GM23338 (cell line): ENCODE measurements around the gene ANKS1B. TPM values are rescaled to one million over a fixed set of nuclear protein-coding genes. Genes with fewer than 3 reads are reported as not detected.

ENCODE experiments used
- ATAC-seq: fragments of 200-7000 bp; cut with Tn5 transposase; 3 replicates; pipeline ENCODE4 v1.9.1; 2020
- DNase-seq: peaks from one replicate; pipeline ENCODE4 v3.0.0-alpha.2; 2015; ENCODE audit warnings: low spot score
- H2AFZ ChIP-seq: fragments of 200-600 bp; sonication (generic); 2 replicates; pipeline ENCODE4 v1.8.0; 2016; ENCODE audit warnings: antibody characterized with exemption, mild to moderate bottlenecking, moderate library complexity
- H3F3A ChIP-seq: fragments of 200-600 bp; sonication (generic); replicated peaks from 2 replicates; pipeline ENCODE4 v1.8.0; 2017; ENCODE audit warnings: antibody characterized with exemption, mixed run types, low read depth
- H3K27ac ChIP-seq: fragments of 200-600 bp; sonication (generic); 2 replicates; pipeline ENCODE4 v1.6.1; 2016; ENCODE audit warnings: low read depth
- H3K27me3 ChIP-seq: fragments of 200-600 bp; sonication (generic); 2 replicates; pipeline ENCODE4 v1.8.0; 2016; ENCODE audit warnings: mild to moderate bottlenecking, mixed run types, moderate library complexity; ENCODE audit not compliant: insufficient read depth
- H3K36me3 ChIP-seq: fragments of 200-600 bp; sonication (generic); 2 replicates; pipeline ENCODE4 v1.8.0; 2016; ENCODE audit warnings: mild to moderate bottlenecking; ENCODE audit not compliant: insufficient read depth
- H3K4me1 ChIP-seq: fragments of 200-600 bp; sonication (generic); 2 replicates; pipeline ENCODE4 v1.8.0; 2016; ENCODE audit warnings: mild to moderate bottlenecking, moderate library complexity; ENCODE audit not compliant: insufficient read depth
- H3K4me2 ChIP-seq: fragments of 200-600 bp; sonication (generic); 2 replicates; pipeline ENCODE4 v1.7.1; 2017; ENCODE audit warnings: mixed run types
- H3K4me3 ChIP-seq: fragments of 200-600 bp; sonication (generic); 2 replicates; pipeline ENCODE4 v1.6.1; 2016; ENCODE audit warnings: mixed run types
- H3K79me2 ChIP-seq: fragments of 200-600 bp; sonication (generic); replicated peaks from 2 replicates; pipeline ENCODE4 v1.8.0; 2017; ENCODE audit warnings: mild to moderate bottlenecking; ENCODE audit not compliant: insufficient read depth
- H3K9me2 ChIP-seq: fragments of 200-600 bp; sonication (generic); 2 replicates; pipeline ENCODE4 v1.8.0; 2017; ENCODE audit not compliant: insufficient read depth
- H4K20me1 ChIP-seq: fragments of 200-600 bp; sonication (generic); replicated peaks from 2 replicates; pipeline ENCODE4 v1.8.0; 2017; ENCODE audit warnings: mild to moderate bottlenecking; ENCODE audit not compliant: insufficient read depth
- H3K27ac Mint-ChIP-seq: 2 replicates; pipeline ENCODE4 v1.8.0; 2020; ENCODE audit warnings: inconsistent platforms, mild to moderate bottlenecking, moderate library complexity, mixed read lengths
- H3K27me3 Mint-ChIP-seq: 3 replicates; pipeline ENCODE4 v1.8.0; 2022; ENCODE audit warnings: low read depth, mild to moderate bottlenecking, moderate library complexity, mixed read lengths, inconsistent platforms; ENCODE audit not compliant: insufficient read depth, poor library complexity
- H3K36me3 Mint-ChIP-seq: 3 replicates; pipeline ENCODE4 v1.8.0; 2021; ENCODE audit warnings: low read depth, mild to moderate bottlenecking, inconsistent platforms, moderate library complexity, mixed read lengths
- H3K4me1 Mint-ChIP-seq: 3 replicates; pipeline ENCODE4 v1.8.0; 2020; ENCODE audit warnings: mild to moderate bottlenecking, inconsistent platforms, mixed read lengths
- H3K4me3 Mint-ChIP-seq: 3 replicates; pipeline ENCODE4 v1.8.0; 2021; ENCODE audit warnings: moderate library complexity, mild to moderate bottlenecking, inconsistent platforms, mixed read lengths
- H3K9me3 Mint-ChIP-seq: 3 replicates; pipeline ENCODE4 v1.8.0; 2020; ENCODE audit warnings: moderate library complexity, mild to moderate bottlenecking, inconsistent platforms, mixed read lengths
- CREB1 ChIP-seq: fragments of 250-450 bp; sonication (Bioruptor Pico); IDR thresholded peaks from 2 replicates; pipeline ENCODE4 v1.5.0; 2020; ENCODE audit warnings: low read depth, mild to moderate bottlenecking, moderate library complexity
- EZH2 ChIP-seq: fragments of 200-600 bp; sonication (generic); IDR thresholded peaks from one replicate; pipeline ENCODE4 v1.8.0; 2017; ENCODE audit warnings: antibody characterized with exemption, mild to moderate bottlenecking, low read depth; ENCODE audit not compliant: unreplicated experiment
- REST ChIP-seq: IDR thresholded peaks from one replicate; pipeline ENCODE4 v1.6.1; 2018; ENCODE audit warnings: antibody characterized with exemption; ENCODE audit not compliant: unreplicated experiment
- ZNF114 ChIP-seq: fragments of 250-450 bp; sonication (Bioruptor Pico); IDR thresholded peaks from 2 replicates; pipeline ENCODE4 v1.5.0; 2020; ENCODE audit warnings: mild to moderate bottlenecking, moderate library complexity
- ZNF462 ChIP-seq: fragments of 250-450 bp; sonication (Bioruptor Pico); IDR thresholded peaks from 2 replicates; pipeline ENCODE4 v1.5.0; 2020; ENCODE audit warnings: mild to moderate bottlenecking, moderate library complexity
- polyA plus RNA-seq: library from polyadenylated mRNA; unstranded; fragments of >200 nt; fragmentation: Nextera tagmentation; extraction: Ambion mirVana; gene quantifications from 2 replicates; pipeline ENCODE4 v1.2.1, GENCODE V29; 2016
- total RNA-seq: library from RNA; depleted of rRNA; stranded (reverse); fragments of >200 nt; shearing (Covaris generic); gene quantifications from 2 replicates; pipeline ENCODE4 v1.2.3, GENCODE V29; 2014

The ANKS1B gene
- total and polyA plus RNA-seq, 2 experiments from 2014 or later = 4.3 to 5.8 TPM

- Mint-ChIP-seq H3K9me3 (0 out of 3 replicates have a peak, but pooled peaks cover 2% of the 10 kb centered on the region), H3K4me3 (no peak overlapping the region), H3K36me3 (no peaks in the 10 kb centered on the region), H3K4me1 (no peaks in the 10 kb centered on the region), H3K27ac (no peak overlapping the region), H3K27me3 (no peaks in the 10 kb centered on the region)
- Histone ChIP-seq H3K4me1 (no peaks in the 10 kb centered on the region), H4K20me1 (no peaks in the 10 kb centered on the region), H3F3A (no peaks in the 10 kb centered on the region), H3K27me3 (no peaks in the 10 kb centered on the region), H3K79me2 (no peaks in the 10 kb centered on the region), H2AFZ (no peak overlapping the region), H3K27ac (no peak overlapping the region), H3K9me2 (no peaks in the 10 kb centered on the region), H3K4me2 (no peak overlapping the region), H3K4me3 (no peak overlapping the region), H3K36me3 (no peaks in the 10 kb centered on the region)
- no peak for TF ChIP-seq ZNF114
- DNase-seq (no peak), ATAC-seq (no peak)
Measured at GRCh38 chr12:99875081-99875480, 109.7 kb downstream of the ANKS1B start.

- H3K27me3 ChIP-seq = no peaks in the 10 kb centered on the region
- no peak for ATAC-seq
- no peaks in the 10 kb centered on the region for H3K9me2 ChIP-seq
- Mint-ChIP-seq H3K4me1 (no peaks in the 10 kb centered on the region), H3K27ac (no peak overlapping the region), H3K4me3 (no peak overlapping the region), H3K9me3 (0 out of 3 replicates have a peak, but pooled peaks cover 5% of the 10 kb centered on the region), H3K27me3 (no peaks in the 10 kb centered on the region), H3K36me3 (no peaks in the 10 kb centered on the region)
- H3K36me3 ChIP-seq = no peaks in the 10 kb centered on the region
- H3K4me2 ChIP-seq = no peak overlapping the region
- H3K4me3 ChIP-seq = no peak overlapping the region
- no peaks in the 10 kb centered on the region for H4K20me1 ChIP-seq
- no peaks in the 10 kb centered on the region for H3F3A ChIP-seq
- H3K27ac ChIP-seq = no peak overlapping the region
- H3K79me2 ChIP-seq = no peaks in the 10 kb centered on the region
- no peak overlapping the region for H2AFZ ChIP-seq
- no peak for DNase-seq
- no peaks in the 10 kb centered on the region for H3K4me1 ChIP-seq
- TF ChIP-seq REST (no peak), CREB1 (CRISPR knock-in tag) (no peak), EZH2 (no peak), ZNF114 (no peak), ZNF462 (CRISPR knock-in tag) (no peak)
Measured at GRCh38 chr12:99870085-99870484, 114.7 kb downstream of the ANKS1B start.
